Right atrium auricular region (tissue), 2 donors: ENCODE measurements around the gene PLIN3. TPM values are rescaled to one million over a fixed set of nuclear protein-coding genes. Genes with fewer than 3 reads are reported as not detected.
A peak's percentile ranks its signal among the peaks of the same experiment; 100 is the strongest.
"Not testable (repeated sequence)": the region's sequence is repeated elsewhere in the genome, so short reads cannot be mapped to it uniquely, and the experiment has no call there.

Experiments
- DNase-seq: peaks from one replicate; pipeline ENCODE4 v3.0.0-alpha.2; 2019; ENCODE audit warnings: low spot score
- H3K27ac ChIP-seq, 2 donors: fragments of 200-600 bp; sonication (generic); 1 replicate in 1 of 2; 2 replicates in 1 of 2; pipeline ENCODE4 v1.5.1; 2016 to 2019
- H3K27me3 ChIP-seq, 2 donors: fragments of 200-600 bp; sonication (generic); one replicate each; pipeline versions ENCODE4 v1.5.1 to v1.6.0; 2017 to 2019
- H3K36me3 ChIP-seq: fragments of 200-600 bp; sonication (generic); one replicate; pipeline ENCODE4 v1.5.1; 2016
- H3K4me1 ChIP-seq, 2 donors: fragments of 200-600 bp; sonication (generic); one replicate each; pipeline versions ENCODE4 v1.5.1 to v1.6.0; 2017 to 2019
- H3K4me3 ChIP-seq, 2 donors: fragments of 200-600 bp; sonication (generic); 1 replicate in 1 of 2; 2 replicates in 1 of 2; pipeline ENCODE4 v1.5.1; 2017 to 2019; ENCODE audit warnings: mild to moderate bottlenecking in 1 of 2, moderate library complexity in 1 of 2
- H3K9me3 ChIP-seq, 2 donors: fragments of 200-600 bp; sonication (generic); one replicate each; pipeline ENCODE4 v1.5.1; 2019
- CTCF ChIP-seq, 2 donors: fragments of 200-600 bp; sonication (generic); IDR thresholded peaks; one replicate each; pipeline ENCODE4 v1.5.1; 2019; ENCODE audit warnings: antibody characterized with exemption in 2 of 2
- total RNA-seq, 2 donors: library from RNA; depleted of rRNA; stranded (reverse); fragments of >200 nt; gene quantifications; one replicate each; pipeline ENCODE4 v1.1.0, GENCODE V29; 2016

PLIN3 gene
- total RNA-seq, 2 donors from 2014 or later = 23.3 to 27.2 TPM

GRCh38 chr19:4844348-4845179, 22.9 kb downstream of the PLIN3 start:
- no peaks in the 10 kb centered on the region for H3K27me3 ChIP-seq
- H3K9me3 ChIP-seq = no peaks in the 10 kb centered on the region
- H3K4me3 ChIP-seq = no peak overlapping the region
- TF ChIP-seq CTCF (IDR thresholded peaks at IDR 0.05) = no peak
- H3K27ac ChIP-seq = no peak overlapping the region
- no peak for DNase-seq
- peaks cover 39% of the 10 kb centered on the region for H3K36me3 ChIP-seq
- H3K4me1 ChIP-seq = no peaks in the 10 kb centered on the region

GRCh38 chr19:4843647-4843965, 23.9 kb downstream of the PLIN3 start:
- Histone ChIP-seq H3K27ac (no peak overlapping the region), H3K9me3 (no peaks in the 10 kb centered on the region), H3K4me1 (no peaks in the 10 kb centered on the region), H3K27me3 (no peaks in the 10 kb centered on the region), H3K36me3 (peaks cover 47% of the 10 kb centered on the region), H3K4me3 (no peak overlapping the region)
- DNase-seq = no peak
- no peak for TF ChIP-seq CTCF (IDR thresholded peaks at IDR 0.05)

DNA sequence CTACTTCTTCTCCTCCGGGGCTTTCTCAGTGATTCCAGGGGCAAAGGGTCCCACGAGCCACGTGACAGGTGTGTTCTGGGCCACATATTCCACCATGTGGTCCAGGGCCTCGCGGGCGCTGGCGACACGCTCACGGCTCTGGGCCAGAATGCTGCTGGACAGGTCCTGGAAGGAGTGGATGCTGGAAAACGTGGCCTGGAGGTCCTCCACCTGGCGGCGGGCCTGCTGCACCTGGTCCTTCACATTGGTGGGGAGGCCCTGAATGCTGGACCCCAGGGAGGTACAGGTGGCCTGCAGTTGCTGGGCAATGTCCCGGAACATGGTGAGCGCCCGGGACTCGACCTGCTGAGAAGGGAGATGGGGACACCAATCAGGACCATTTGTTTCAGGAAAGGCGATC, 28.3 kb downstream of the PLIN3 start:
- peaks cover 43% of the 10 kb centered on the region for H3K36me3 ChIP-seq
- no peaks in the 10 kb centered on the region for H3K9me3 ChIP-seq
- TF ChIP-seq CTCF (IDR thresholded peaks at IDR 0.05) = no peak
- DNase-seq = no peak
- no peak overlapping the region for H3K4me3 ChIP-seq
- no peaks in the 10 kb centered on the region for H3K4me1 ChIP-seq
- H3K27me3 ChIP-seq = no peaks in the 10 kb centered on the region
- no peak overlapping the region for H3K27ac ChIP-seq

- Histone ChIP-seq H3K4me3 (no peak overlapping the region), H3K9me3 (no peaks in the 10 kb centered on the region), H3K27me3 (no peaks in the 10 kb centered on the region), H3K36me3 (peaks cover 4% of the 10 kb centered on the region), H3K27ac (no peak overlapping the region), H3K4me1 (peaks cover 0 to 29% of the 10 kb centered on the region in 2 donors)
- TF ChIP-seq CTCF (IDR thresholded peaks at IDR 0.05) = no peak
- DNase-seq = no peak
Observed at GRCh38 chr19:4832776-4833175, 34.7 kb downstream of the PLIN3 start.

- Histone ChIP-seq H3K27ac (peak overlapping the region; percentile 88 to 92), H3K4me3 (peak overlapping the region; percentile 75 to 87), H3K4me1 (peaks cover 0 to 31% of the 10 kb centered on the region in 2 donors)
- not testable (repeated sequence) for DNase-seq, H3K9me3 ChIP-seq, H3K36me3 ChIP-seq, H3K27me3 ChIP-seq
Observed at GRCh38 chr19:4831979-4832340, 35.5 kb downstream of the PLIN3 start.

- H3K27me3 ChIP-seq = no peaks in the 10 kb centered on the region
- TF ChIP-seq CTCF (IDR thresholded peaks at IDR 0.05) = peak in 1 of 2 donors; percentile 39
- peak within 1 kb of the TSS; percentile 75 to 87 for H3K4me3 ChIP-seq
Observed at GRCh38 chr19:4831304-4831978, 36.0 kb downstream of the PLIN3 start, which contains the start of gene TICAM1. Gene TICAM1, minus strand, starts transcription at chr19:4831712. Its CDS starts 13,335 bp downstream, at chr19:4818377.

More at GRCh38 chr19:4831304-4831978, 36.0 kb downstream of the PLIN3 start, which contains the start of gene TICAM1:
- Histone ChIP-seq H3K9me3 (no peaks in the 10 kb centered on the region), H3K36me3 (no peaks in the 10 kb centered on the region), H3K4me1 (peaks cover 0 to 31% of the 10 kb centered on the region in 2 donors), H3K27ac (peak within 1 kb of the TSS; percentile 88 to 92)
- peak; percentile 72 for DNase-seq
